H9 (cell line): ENCODE data around the gene PRUNE2. TPM values are rescaled to one million over a fixed set of nuclear protein-coding genes. Genes with fewer than 3 reads are reported as not detected.
"Not testable (repeated sequence)": the region's sequence is repeated elsewhere in the genome, so short reads cannot be mapped to it uniquely, and the experiment has no call there.

ENCODE experiments used
- DNase-seq: peaks from one replicate; pipeline ENCODE4 v3.0.0-alpha.2; 2017
- H2AFZ ChIP-seq: one replicate; pipeline ENCODE4 v1.6.1; 2013; ENCODE audit warnings: mild to moderate bottlenecking, low read length, control low read depth, moderate library complexity
- H2AK5ac ChIP-seq: 2 replicates; pipeline ENCODE4 v1.6.1; 2013; ENCODE audit warnings: low read length, control low read depth, mixed read lengths; ENCODE audit not compliant: insufficient read length
- H2BK120ac ChIP-seq: one replicate; pipeline ENCODE4 v1.6.1; 2013; ENCODE audit warnings: low read depth, mild to moderate bottlenecking, low read length, control low read depth, inconsistent platforms; ENCODE audit not compliant: poor library complexity, severe bottlenecking
- H2BK12ac ChIP-seq: 2 replicates; pipeline ENCODE4 v1.6.1; 2013; ENCODE audit warnings: low read length, control low read depth, mixed read lengths, low read depth; ENCODE audit not compliant: insufficient read length
- H2BK15ac ChIP-seq: 2 replicates; pipeline ENCODE4 v1.6.1; 2013; ENCODE audit warnings: low read depth, low read length, control low read depth
- H2BK20ac ChIP-seq: one replicate; pipeline ENCODE4 v1.6.1; 2013; ENCODE audit warnings: low read depth, mild to moderate bottlenecking, low read length, control low read depth, inconsistent platforms; ENCODE audit not compliant: poor library complexity, severe bottlenecking
- H2BK5ac ChIP-seq: 2 replicates; pipeline ENCODE4 v1.6.1; 2013; ENCODE audit warnings: low read length, control low read depth, mixed read lengths; ENCODE audit not compliant: insufficient read length
- H3K14ac ChIP-seq: 2 replicates; pipeline ENCODE4 v1.6.1; 2013; ENCODE audit warnings: low read length, control low read depth; ENCODE audit not compliant: insufficient read depth
- H3K18ac ChIP-seq: 2 replicates; pipeline ENCODE4 v1.6.1; 2013; ENCODE audit warnings: low read depth, mild to moderate bottlenecking, mixed read lengths, low read length, control low read depth; ENCODE audit not compliant: insufficient read length
- H3K23ac ChIP-seq: 2 replicates; pipeline ENCODE4 v1.6.1; 2013; ENCODE audit warnings: low read length, control low read depth, mixed read lengths, low read depth; ENCODE audit not compliant: insufficient read length
- H3K23me2 ChIP-seq: 2 replicates; pipeline ENCODE4 v1.6.1; 2013; ENCODE audit warnings: low read depth, mild to moderate bottlenecking, mixed read lengths, low read length, control low read depth; ENCODE audit not compliant: insufficient read length, poor library complexity, severe bottlenecking
- H3K27ac ChIP-seq: 2 replicates; pipeline ENCODE4 v1.5.1; 2013; ENCODE audit warnings: low read length, control low read depth, mixed read lengths, low read depth; ENCODE audit not compliant: insufficient read length
- H3K27me3 ChIP-seq: 2 replicates; pipeline ENCODE4 v1.6.1; 2013; ENCODE audit warnings: low read length, control low read depth, inconsistent platforms; ENCODE audit not compliant: insufficient read depth
- H3K4ac ChIP-seq: 2 replicates; pipeline ENCODE4 v1.6.1; 2013; ENCODE audit warnings: low read depth, mild to moderate bottlenecking, control low read depth, inconsistent platforms, low read length, moderate library complexity
- H3K4me1 ChIP-seq: 2 replicates; pipeline ENCODE4 v1.6.1; 2013; ENCODE audit warnings: low read length, control low read depth, inconsistent platforms; ENCODE audit not compliant: insufficient read depth
- H3K4me2 ChIP-seq: 2 replicates; pipeline ENCODE4 v1.6.1; 2013; ENCODE audit warnings: low read length, control low read depth, mixed read lengths; ENCODE audit not compliant: insufficient read length, insufficient read depth
- H3K56ac ChIP-seq: 2 replicates; pipeline ENCODE4 v1.6.1; 2013; ENCODE audit warnings: low read depth, mild to moderate bottlenecking, mixed read lengths, low read length, control low read depth; ENCODE audit not compliant: insufficient read length
- H3K79me1 ChIP-seq: 2 replicates; pipeline ENCODE4 v1.6.1; 2013; ENCODE audit warnings: low read depth, mild to moderate bottlenecking, moderate library complexity, low read length, control low read depth, inconsistent platforms; ENCODE audit not compliant: insufficient read depth, poor library complexity, severe bottlenecking
- H3K79me2 ChIP-seq: 2 replicates; pipeline ENCODE4 v1.6.1; 2013; ENCODE audit warnings: low read length, control low read depth, inconsistent platforms; ENCODE audit not compliant: insufficient read depth
- H3K9ac ChIP-seq: 2 replicates; pipeline ENCODE4 v1.6.1; 2013; ENCODE audit warnings: low read length, control low read depth, mixed read lengths; ENCODE audit not compliant: insufficient read length; ENCODE audit errors: extremely low read depth
- H3K9me3 ChIP-seq: one replicate; pipeline ENCODE4 v1.6.1; 2013; ENCODE audit warnings: low read depth, low read length, inconsistent platforms; ENCODE audit not compliant: control insufficient read depth
- H3T11ph ChIP-seq: one replicate; pipeline ENCODE4 v1.6.1; 2013; ENCODE audit warnings: mild to moderate bottlenecking, low read length, control low read depth, inconsistent platforms
- H4K20me1 ChIP-seq: one replicate; pipeline ENCODE4 v1.6.1; 2013; ENCODE audit not compliant: control insufficient read depth, insufficient read length, insufficient read depth
- H4K5ac ChIP-seq: 2 replicates; pipeline ENCODE4 v1.6.1; 2013; ENCODE audit warnings: low read depth, mild to moderate bottlenecking, mixed read lengths, low read length, control low read depth; ENCODE audit not compliant: insufficient read length
- H4K8ac ChIP-seq: replicated peaks from 2 replicates; pipeline ENCODE4 v1.6.1; 2013; ENCODE audit warnings: low read length, control low read depth, mixed read lengths, low read depth; ENCODE audit not compliant: insufficient read length
- H4K91ac ChIP-seq: 2 replicates; pipeline ENCODE4 v1.6.1; 2013; ENCODE audit warnings: low read depth, mild to moderate bottlenecking, moderate library complexity, mixed read lengths, low read length, control low read depth; ENCODE audit not compliant: insufficient read length
- H3K27ac Mint-ChIP-seq, 3 experiments: 2 replicates in 2 of 3; 3 replicates in 1 of 3; pipeline ENCODE4 v1.8.0; 2020 to 2021; ENCODE audit warnings: mixed read lengths in 3 of 3, mild to moderate bottlenecking in 1 of 3, moderate library complexity in 1 of 3
- H3K27me3 Mint-ChIP-seq: 2 replicates; pipeline ENCODE4 v1.8.0; 2021; ENCODE audit warnings: low read depth, mild to moderate bottlenecking, moderate library complexity, mixed read lengths
- H3K36me3 Mint-ChIP-seq, 3 experiments: 2 replicates in 2 of 3; 3 replicates in 1 of 3; pipeline ENCODE4 v1.8.0; 2020 to 2021; ENCODE audit warnings: low read depth in 3 of 3, mixed read lengths in 3 of 3; ENCODE audit not compliant: insufficient read depth in 1 of 3
- H3K4me1 Mint-ChIP-seq, 2 experiments: 2 replicates each; pipeline ENCODE4 v1.8.0; 2020; ENCODE audit warnings: mixed read lengths in 2 of 2
- H3K4me3 Mint-ChIP-seq, 2 experiments: 2 replicates in 1 of 2; 3 replicates in 1 of 2; pipeline ENCODE4 v1.8.0; 2020 to 2021; ENCODE audit warnings: mild to moderate bottlenecking in 2 of 2, mixed read lengths in 2 of 2, moderate library complexity in 1 of 2
- H3K9me3 Mint-ChIP-seq, 2 experiments: 2 replicates in 1 of 2; 3 replicates in 1 of 2; pipeline ENCODE4 v1.8.0; 2020; ENCODE audit warnings: mild to moderate bottlenecking in 2 of 2, mixed read lengths in 2 of 2, moderate library complexity in 1 of 2
- WGBS: extraction: QIAGEN DNeasy Blood & Tissue Kit; methylation state at CpG from one replicate; pipeline ENCODE4 v1.1.7; 2013; ENCODE audit warnings: missing lambda C conversion rate, low lambda C conversion rate, mixed read lengths; ENCODE audit not compliant: insufficient read length; ENCODE audit errors: extremely low coverage; 5-methylcytosine and 5-hydroxymethylcytosine counted together
- total RNA-seq: library from RNA; stranded (reverse); gene quantifications from 2 replicates; pipeline ENCODE4 v1.2.1, GENCODE V29; 2021

Gene PRUNE2
- total RNA-seq, 1 experiment from 2014 or later: 12.1 TPM

- H3K4me2 ChIP-seq, H3K27ac Mint-ChIP-seq: not testable (repeated sequence)
These were observed 49.5 kb upstream of the PRUNE2 start for GRCh38 chr9:76955406-76955805.

More at GRCh38 chr9:76955406-76955805, 49.5 kb upstream of the PRUNE2 start:
- not testable (repeated sequence) for H3K27me3 ChIP-seq, H2AFZ ChIP-seq, H3K9me3 ChIP-seq, H3K4me1 ChIP-seq, H2BK5ac ChIP-seq, H3K23ac ChIP-seq, H3K36me3 Mint-ChIP-seq, H3K9ac ChIP-seq, H3K79me2 ChIP-seq, H4K20me1 ChIP-seq, H2BK20ac ChIP-seq, H4K91ac ChIP-seq, H3T11ph ChIP-seq, H3K4me1 Mint-ChIP-seq, H3K79me1 ChIP-seq, H4K5ac ChIP-seq, H3K18ac ChIP-seq, H3K4ac ChIP-seq, H3K4me3 Mint-ChIP-seq, H3K27me3 Mint-ChIP-seq, H3K56ac ChIP-seq, H3K23me2 ChIP-seq, H4K8ac ChIP-seq, DNase-seq, H2BK15ac ChIP-seq, H2BK12ac ChIP-seq, H2BK120ac ChIP-seq, H3K14ac ChIP-seq, H3K27ac ChIP-seq, H2AK5ac ChIP-seq
- no CpG with 5 or more reads among the region's 23 CpGs for WGBS
- peaks cover 13 to 14% of the 10 kb centered on the region in 2 experiments; a peak in 4 of 5 replicates for H3K9me3 Mint-ChIP-seq
